ENCODE results near the gene OGDH. TPM values are rescaled to one million over a fixed set of nuclear protein-coding genes. Genes with fewer than 3 reads are reported as not detected.

The OGDH gene
- polyA plus RNA-seq, 3 donors, result 41.0 to 74.1 (median 49.9) TPM

- WGBS (ENCODE audit: insufficient coverage), result no CpG with 5 or more reads among the region's 2 CpGs
- no peaks in the 10 kb centered on the region for H3K4me1 Mint-ChIP-seq
- H3K27me3 ChIP-seq (ENCODE audit: control insufficient read depth in 2 of 2, insufficient read depth in 2 of 2, low read length in 2 of 2), result no peaks in the 10 kb centered on the region
- H3K4me3 Mint-ChIP-seq, result no peak overlapping the region
- H3K9me3 Mint-ChIP-seq, result peaks cover 3 to 18% (median 12%) of the 10 kb centered on the region in 7 donors
- TF ChIP-seq, protein P1, sequence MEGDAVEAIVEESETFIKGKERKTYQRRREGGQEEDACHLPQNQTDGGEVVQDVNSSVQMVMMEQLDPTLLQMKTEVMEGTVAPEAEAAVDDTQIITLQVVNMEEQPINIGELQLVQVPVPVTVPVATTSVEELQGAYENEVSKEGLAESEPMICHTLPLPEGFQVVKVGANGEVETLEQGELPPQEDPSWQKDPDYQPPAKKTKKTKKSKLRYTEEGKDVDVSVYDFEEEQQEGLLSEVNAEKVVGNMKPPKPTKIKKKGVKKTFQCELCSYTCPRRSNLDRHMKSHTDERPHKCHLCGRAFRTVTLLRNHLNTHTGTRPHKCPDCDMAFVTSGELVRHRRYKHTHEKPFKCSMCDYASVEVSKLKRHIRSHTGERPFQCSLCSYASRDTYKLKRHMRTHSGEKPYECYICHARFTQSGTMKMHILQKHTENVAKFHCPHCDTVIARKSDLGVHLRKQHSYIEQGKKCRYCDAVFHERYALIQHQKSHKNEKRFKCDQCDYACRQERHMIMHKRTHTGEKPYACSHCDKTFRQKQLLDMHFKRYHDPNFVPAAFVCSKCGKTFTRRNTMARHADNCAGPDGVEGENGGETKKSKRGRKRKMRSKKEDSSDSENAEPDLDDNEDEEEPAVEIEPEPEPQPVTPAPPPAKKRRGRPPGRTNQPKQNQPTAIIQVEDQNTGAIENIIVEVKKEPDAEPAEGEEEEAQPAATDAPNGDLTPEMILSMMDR (IDR thresholded peaks at IDR 0.05), result no peak
- H3K36me3 Mint-ChIP-seq, result peaks cover 86 to 98% of the 10 kb centered on the region in 2 donors
- H3K27ac ChIP-seq (ENCODE audit: low read depth in 1 of 2, low read length in 2 of 2), result no peak overlapping the region
- H3K4me2 ChIP-seq (replicated peaks; ENCODE audit: extremely low read depth, low read length, poor library complexity, severe bottlenecking), result no peak overlapping the region
- peaks cover 0 to 6% of the 10 kb centered on the region in 2 donors for H3K9me3 ChIP-seq (replicated peaks in 1 of 2; ENCODE audit: control insufficient read depth in 1 of 2, insufficient read depth in 1 of 2, low read length in 2 of 2)
- H3K9ac ChIP-seq (ENCODE audit: insufficient read depth, low read length, poor library complexity, severe bottlenecking), result no peak overlapping the region
- H4K20me1 ChIP-seq (ENCODE audit: insufficient read depth, low read length), result peaks cover 5% of the 10 kb centered on the region
- H3K4me1 ChIP-seq (ENCODE audit: control insufficient read depth in 1 of 2, insufficient read depth in 2 of 2, low read length in 2 of 2), result no peaks in the 10 kb centered on the region
- no peak overlapping the region for H2AFZ ChIP-seq (ENCODE audit: insufficient read depth, low read depth, low read length, poor library complexity, severe bottlenecking)
- DNase-seq, result no peak
- no peaks in the 10 kb centered on the region for H3K79me2 ChIP-seq (ENCODE audit: insufficient read depth, low read length)
- intact Hi-C loops (cut with micrococcal nuclease), result no loop called here
- H3K36me3 ChIP-seq (replicated peaks in 1 of 2; ENCODE audit: control insufficient read depth in 1 of 2, insufficient read depth in 2 of 2, low read length in 2 of 2), result peaks cover 92 to 99% of the 10 kb centered on the region in 2 donors
- H3K27me3 Mint-ChIP-seq (ENCODE audit: low read depth in 3 of 3), result no peaks in the 10 kb centered on the region
- peak overlapping the region in 3 of 7 donors; percentile 42 to 84 (median 68) for H3K27ac Mint-ChIP-seq
- H3K4me3 ChIP-seq (replicated peaks in 1 of 3; ENCODE audit: low read depth in 2 of 3, low read length in 3 of 3), result no peak overlapping the region
These were observed 88.3 kb downstream of the OGDH start for GRCh38 chr7:44694766-44695165.

GRCh38 chr7:44695756-44696155 is 89.3 kb downstream of the OGDH start:
- Mint-ChIP-seq H3K27ac (peak overlapping the region in 3 of 7 donors; percentile 13 to 78 (median 60)), H3K27me3 (ENCODE audit: low read depth in 3 of 3) (no peaks in the 10 kb centered on the region), H3K4me1 (no peaks in the 10 kb centered on the region), H3K9me3 (peaks cover 3 to 18% (median 12%) of the 10 kb centered on the region in 7 donors), H3K4me3 (no peak overlapping the region), H3K36me3 (peaks cover 87 to 98% of the 10 kb centered on the region in 2 donors)
- Histone ChIP-seq H3K79me2 (ENCODE audit: insufficient read depth, low read length) (no peaks in the 10 kb centered on the region), H3K9ac (ENCODE audit: insufficient read depth, low read length, poor library complexity, severe bottlenecking) (no peak overlapping the region), H3K27ac (ENCODE audit: low read depth in 1 of 2, low read length in 2 of 2) (no peak overlapping the region), H3K9me3 (replicated peaks in 1 of 2; ENCODE audit: control insufficient read depth in 1 of 2, insufficient read depth in 1 of 2, low read length in 2 of 2) (peaks cover 0 to 6% of the 10 kb centered on the region in 2 donors), H3K4me2 (replicated peaks; ENCODE audit: extremely low read depth, low read length, poor library complexity, severe bottlenecking) (no peak overlapping the region), H4K20me1 (ENCODE audit: insufficient read depth, low read length) (peaks cover 5% of the 10 kb centered on the region), H2AFZ (ENCODE audit: insufficient read depth, low read depth, low read length, poor library complexity, severe bottlenecking) (no peak overlapping the region), H3K27me3 (ENCODE audit: control insufficient read depth in 2 of 2, insufficient read depth in 2 of 2, low read length in 2 of 2) (no peaks in the 10 kb centered on the region), H3K36me3 (replicated peaks in 1 of 2; ENCODE audit: control insufficient read depth in 1 of 2, insufficient read depth in 2 of 2, low read length in 2 of 2) (peaks cover 92 to 99% of the 10 kb centered on the region in 2 donors), H3K4me3 (replicated peaks in 1 of 3; ENCODE audit: low read depth in 2 of 3, low read length in 3 of 3) (no peak overlapping the region), H3K4me1 (ENCODE audit: control insufficient read depth in 1 of 2, insufficient read depth in 2 of 2, low read length in 2 of 2) (no peaks in the 10 kb centered on the region)
- WGBS (ENCODE audit: insufficient coverage), result 97% methylated on average over 5 of the region's 5 CpGs
- TF ChIP-seq, protein P1 (IDR thresholded peaks at IDR 0.05), result no peak
- DNase-seq, result no peak
- intact Hi-C loops (cut with micrococcal nuclease), result no loop called here

Measured in CD14-positive monocyte (primary cell).